HT-29 (cell line): ENCODE data around the gene RBM20. TPM values are rescaled to one million over a fixed set of nuclear protein-coding genes. Genes with fewer than 3 reads are reported as not detected.

Experiments used
- DNase-seq: peaks from one replicate; pipeline ENCODE4 v3.0.0-alpha.2; 2015; ENCODE audit warnings: low spot score
- total RNA-seq: library from RNA; depleted of rRNA; stranded (reverse); fragments of >200 nt; shearing (Covaris generic); gene quantifications from 2 replicates; pipeline ENCODE4 v1.2.3, GENCODE V29; 2014

Gene RBM20
- total RNA-seq, 1 experiment from 2014 or later, result not detected

DNA sequence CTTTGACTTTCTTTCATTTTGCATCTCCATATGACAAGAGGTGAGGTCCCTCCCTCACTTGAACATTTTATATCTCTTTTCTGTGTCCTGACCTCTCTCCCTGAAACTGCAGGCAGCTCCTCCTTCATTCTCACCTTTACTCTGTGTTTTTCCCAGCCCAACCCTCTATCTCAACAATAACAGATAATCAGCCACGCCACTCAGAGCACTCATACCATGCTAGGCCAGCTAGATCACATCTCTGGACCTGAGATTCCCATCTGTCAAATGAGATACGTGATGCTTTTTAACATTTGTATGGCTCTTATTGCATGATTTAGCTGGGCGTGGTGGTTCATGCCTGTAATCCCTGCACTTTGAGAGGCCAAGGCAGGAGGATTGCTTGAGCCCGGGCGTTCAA, 164.5 kb downstream of the RBM20 start:
- DNase-seq, result no peak

DNA sequence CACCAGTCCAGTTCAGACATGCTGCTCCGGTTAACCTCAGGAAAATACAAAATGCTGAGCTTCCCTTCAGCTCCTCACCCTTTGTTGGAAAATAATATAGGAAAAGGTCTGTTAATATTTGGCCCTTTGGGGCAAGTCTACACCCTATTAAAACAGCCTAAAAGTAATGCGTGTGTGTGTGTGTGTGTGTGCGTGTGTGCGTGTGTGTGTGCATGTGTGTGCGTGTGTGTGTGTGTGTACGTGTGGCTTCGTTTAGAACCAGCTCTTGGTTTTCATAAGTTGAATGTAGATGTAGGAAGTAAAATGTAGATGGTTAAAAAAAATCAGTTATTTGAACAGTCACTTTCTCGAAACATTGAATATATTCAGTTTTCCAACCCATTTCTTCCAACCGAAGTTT, 166.5 kb downstream of the RBM20 start:
- DNase-seq, result no peak

DNA sequence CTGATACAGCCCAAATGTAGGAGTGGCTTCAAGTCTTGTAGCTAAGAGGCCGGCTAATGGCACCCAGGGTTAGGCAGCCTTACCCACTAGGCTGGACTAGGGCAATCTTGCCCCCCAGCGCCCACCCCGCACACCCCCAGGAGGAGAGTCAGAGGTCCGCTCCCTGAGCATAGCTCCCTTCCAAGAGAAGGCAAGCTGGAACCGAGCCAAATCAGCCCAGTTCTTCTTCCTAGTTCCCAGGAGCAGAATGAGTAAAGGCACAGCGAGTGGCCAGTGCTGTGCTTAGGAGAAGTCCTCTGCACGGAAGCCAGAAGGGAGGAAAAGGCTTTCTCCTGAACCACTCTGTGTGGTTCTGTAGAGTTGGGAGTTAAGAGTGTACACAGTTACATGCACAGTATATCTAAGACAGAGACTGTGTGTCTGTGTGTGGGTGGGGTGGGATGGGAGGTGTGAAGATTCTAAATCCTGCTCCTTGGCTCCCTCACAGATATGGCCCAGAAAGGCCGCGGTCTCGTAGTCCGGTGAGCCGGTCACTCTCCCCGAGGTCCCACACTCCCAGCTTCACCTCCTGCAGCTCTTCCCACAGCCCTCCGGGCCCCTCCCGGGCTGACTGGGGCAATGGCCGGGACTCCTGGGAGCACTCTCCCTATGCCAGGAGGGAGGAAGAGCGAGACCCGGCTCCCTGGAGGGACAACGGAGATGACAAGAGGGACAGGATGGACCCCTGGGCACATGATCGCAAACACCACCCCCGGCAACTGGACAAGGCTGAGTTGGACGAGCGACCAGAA, 167.8 kb downstream of the RBM20 start:
- peak; percentile 7 for DNase-seq

DNA sequence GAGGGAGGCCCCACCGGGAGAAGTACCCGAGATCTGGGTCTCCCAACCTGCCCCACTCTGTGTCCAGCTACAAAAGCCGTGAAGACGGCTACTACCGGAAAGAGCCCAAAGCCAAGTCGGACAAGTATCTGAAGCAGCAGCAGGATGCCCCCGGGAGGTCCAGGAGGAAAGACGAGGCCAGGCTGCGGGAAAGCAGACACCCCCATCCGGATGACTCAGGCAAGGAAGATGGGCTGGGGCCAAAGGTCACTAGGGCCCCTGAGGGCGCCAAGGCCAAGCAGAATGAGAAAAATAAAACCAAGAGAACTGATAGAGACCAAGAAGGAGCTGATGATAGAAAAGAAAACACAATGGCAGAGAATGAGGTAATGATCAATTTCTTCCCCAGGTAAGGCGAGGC, 168.4 kb downstream of the RBM20 start:
- no peak for DNase-seq

DNA sequence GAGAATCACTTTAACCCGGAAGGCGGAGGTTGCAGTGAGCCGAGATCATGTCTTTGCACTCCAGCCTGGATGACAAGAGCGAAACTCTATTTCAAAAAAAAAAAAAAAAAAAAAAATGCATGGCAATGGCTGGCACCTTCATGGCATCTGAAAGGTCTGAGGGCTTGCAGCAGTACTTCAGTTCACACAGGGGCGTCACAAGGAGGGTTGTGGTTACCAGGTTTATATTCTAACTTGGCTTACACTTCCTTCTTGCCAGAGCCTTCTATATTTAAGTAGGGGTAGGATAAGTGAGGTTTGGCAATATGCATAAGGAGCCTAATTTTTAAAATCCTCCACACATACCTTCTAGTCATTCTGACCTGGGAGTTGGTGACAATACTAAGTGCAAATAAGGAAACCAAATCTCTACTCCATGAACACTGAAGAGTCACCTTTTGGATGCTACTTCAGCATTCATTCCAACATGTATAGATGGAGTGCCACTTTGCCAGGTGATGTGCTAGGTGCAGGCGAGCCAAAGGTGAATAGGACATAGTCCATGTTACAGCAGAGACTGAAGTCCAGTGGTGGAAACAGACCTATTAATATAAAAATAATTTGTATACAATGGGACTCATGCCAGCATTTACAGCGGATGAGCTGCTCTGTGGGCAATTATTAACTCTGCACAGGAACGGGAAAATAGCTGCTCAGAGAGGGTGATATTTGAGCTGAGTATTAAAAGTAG, 169.8 kb downstream of the RBM20 start:
- no peak for DNase-seq

DNA sequence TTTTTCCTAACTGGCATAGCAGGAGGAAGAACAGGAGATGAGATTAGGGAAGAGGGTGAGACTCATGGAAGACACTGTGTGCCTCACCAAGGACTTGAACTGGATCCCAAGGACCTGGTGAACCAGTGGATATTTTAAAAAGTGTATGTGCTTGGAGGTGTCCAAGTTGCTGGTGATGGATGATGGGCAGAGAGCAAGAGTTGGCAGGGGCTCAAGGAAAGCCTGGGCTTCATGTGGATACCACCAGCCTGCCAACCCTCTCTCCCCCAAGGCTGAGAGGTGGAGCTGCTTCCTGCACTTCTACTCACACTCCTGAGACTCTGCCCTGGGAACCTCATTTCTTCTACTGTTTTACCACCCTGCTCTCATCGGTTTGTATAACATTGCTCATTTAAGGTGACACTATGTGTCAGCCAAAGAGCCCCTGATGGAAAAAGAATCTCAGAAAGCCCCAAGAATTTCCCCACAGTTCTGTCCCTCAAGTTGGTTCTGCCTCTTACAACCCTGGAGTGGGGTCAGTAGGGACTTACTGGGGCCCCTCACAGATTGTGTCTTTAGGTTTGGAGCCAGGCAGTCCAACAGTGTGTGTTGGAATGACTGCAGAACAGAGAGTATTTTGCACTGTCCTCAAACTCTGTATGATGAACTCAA, 171.3 kb downstream of the RBM20 start:
- DNase-seq, result no peak

DNA sequence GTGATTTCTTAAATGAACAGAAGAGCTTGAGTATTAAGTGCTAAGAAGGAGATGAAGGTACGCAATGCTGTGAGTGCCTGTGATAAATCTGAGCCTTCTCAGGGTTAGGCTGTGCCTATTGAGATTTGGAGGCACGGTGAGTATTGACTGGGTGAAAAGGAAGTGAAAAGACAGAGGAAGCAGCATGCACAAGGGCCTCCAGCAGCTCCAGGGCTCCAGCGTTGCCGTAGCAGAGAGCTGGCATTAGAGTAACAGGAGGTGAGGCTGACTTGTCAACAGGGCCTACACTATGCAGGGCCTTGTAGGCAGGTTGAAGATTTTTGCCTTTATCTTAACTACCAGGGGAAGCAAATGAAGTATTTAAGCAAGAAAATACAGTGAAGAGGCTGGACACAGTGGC, 173.5 kb downstream of the RBM20 start:
- no peak for DNase-seq

DNA sequence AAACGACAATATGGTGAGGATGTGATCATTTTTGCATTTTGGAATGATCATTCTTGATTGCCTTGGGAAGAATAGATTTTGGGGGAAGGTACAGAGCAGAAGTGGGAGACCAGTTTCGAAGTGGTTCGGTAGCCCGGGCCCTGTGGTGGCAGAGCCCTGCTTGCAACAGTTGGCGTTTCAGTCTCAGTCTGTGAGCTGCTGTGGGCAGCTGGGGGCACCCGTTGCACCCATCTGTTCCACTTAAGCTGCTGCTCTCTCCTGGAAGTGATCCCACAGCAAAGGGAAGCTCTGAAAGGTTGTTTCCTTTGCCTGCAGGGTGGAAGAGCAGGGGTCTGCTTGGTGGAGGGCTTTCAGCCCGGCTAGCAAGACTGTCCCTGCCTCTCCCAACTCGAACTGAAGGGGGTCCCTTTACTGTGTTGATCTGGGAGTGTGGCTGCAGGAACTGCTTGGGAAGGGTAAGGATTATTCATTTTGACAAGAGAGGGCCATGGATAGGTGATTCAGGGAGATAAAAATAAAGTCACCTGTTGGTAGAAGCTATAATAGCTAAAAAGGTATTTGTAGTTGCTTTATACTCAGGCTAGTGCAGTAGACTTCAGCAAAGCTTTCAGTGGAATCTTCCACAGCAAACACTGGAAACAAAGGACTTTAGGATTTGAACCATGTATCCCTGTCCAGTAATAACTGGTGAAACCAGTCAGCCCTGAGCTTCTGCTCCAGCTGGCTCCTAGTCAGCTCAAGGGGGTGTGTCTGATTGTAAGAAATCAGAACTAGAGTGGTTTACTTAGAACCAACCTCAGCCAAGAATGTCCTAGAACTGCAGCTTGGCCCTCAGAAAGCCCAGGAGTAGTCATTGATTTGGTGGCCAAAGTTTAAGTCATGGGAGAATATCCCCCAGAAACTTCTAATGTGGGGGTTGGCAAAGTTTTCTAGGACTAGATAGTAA, 174.4 kb downstream of the RBM20 start:
- peak; percentile 30 for DNase-seq

DNA sequence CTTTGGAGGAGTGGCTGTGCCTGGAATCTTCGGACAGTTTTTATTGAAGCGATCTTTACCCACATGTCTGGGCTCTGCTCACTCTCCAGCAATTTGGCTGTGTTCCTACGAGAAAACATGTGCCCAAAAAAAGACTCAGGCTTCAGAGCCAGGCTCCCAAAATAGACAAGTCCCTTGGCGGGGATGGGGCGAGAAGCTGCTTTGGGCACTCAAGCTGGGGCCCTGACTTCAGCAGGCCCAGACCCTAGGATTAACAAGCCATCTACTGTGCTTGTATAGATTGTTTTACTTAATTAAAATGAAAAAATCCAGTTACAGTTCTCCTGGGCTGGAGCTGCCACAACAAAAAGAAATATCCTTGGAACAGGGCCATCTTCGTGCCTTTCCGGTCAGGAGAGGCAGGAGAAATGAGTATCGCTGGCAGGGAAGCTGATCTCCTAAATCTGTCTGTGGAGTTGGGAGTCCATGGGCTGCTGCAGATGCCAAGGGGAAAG, 176.2 kb downstream of the RBM20 start:
- no peak for DNase-seq

DNA sequence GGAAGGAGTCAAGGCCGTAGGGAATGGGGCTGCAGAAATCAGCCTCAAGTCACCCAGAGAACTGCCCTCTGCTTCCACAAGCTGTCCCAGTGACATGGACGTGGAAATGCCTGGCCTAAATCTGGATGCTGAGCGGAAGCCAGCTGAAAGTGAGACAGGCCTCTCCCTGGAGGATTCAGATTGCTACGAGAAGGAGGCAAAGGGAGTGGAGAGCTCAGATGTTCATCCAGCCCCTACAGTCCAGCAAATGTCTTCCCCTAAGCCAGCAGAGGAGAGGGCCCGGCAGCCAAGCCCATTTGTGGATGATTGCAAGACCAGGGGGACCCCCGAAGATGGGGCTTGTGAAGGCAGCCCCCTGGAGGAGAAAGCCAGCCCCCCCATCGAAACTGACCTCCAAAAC, 177.4 kb downstream of the RBM20 start:
- DNase-seq, result no peak

DNA sequence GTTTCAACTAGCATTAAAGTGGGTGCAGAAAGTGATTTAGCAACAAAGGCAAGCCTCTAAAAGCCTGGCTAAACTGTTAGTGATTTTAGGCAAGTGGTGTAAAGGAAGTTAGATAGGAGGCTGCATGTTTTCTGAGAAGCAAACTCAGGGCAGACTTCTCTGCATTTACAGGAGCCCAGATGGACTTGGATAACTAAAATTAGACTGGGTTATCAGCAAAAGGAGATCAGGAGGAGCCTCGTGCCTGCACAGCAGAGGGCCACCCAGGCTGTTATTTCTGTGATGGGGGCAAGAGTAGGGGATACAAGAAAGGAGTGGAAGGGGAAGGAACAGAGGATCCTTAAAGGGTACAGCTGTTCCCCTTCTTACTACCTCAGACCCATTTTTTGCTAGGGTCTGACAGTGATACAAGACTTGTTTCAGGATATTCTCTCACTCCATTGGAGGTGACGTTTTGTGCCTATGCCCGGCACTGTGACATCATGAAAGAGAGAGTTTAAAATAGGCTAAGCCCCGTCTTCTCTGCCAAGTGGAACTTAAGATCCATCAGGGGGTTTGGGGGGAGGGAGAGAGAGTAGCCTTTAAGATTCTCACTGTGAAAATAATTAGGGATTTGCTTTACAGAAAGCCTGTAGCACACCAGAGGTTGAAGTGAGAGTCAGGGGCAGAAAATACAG, 178.0 kb downstream of the RBM20 start:
- no peak for DNase-seq

DNA sequence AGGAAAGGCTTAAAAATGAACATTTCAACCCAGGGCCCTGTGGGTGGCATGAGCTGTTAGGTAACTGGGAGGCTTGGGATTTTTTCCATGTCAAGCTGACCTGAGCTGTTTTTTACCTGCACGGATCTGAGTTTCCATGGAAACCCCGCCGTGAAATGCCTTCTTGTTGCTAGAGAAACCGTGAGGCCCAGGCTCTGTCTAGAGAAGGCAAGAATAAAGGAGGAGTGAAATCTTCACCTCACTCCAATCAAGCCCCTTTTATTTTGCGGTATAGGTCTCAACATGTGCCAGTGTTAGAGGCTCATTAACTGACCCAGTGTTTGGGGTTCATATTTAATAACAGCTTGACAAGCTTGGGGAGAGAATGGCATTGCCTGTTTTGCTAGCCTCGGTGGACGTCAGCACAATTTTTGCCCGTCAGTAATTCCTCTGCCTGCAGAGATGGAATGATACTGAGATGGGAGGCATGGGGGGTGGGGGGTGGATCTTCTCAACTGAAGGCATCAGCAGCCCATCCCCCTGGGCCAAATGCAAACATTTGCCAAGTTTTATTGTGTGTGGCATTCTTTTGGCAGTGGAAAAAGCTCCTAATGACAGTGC, 178.7 kb downstream of the RBM20 start:
- DNase-seq, result no peak

DNA sequence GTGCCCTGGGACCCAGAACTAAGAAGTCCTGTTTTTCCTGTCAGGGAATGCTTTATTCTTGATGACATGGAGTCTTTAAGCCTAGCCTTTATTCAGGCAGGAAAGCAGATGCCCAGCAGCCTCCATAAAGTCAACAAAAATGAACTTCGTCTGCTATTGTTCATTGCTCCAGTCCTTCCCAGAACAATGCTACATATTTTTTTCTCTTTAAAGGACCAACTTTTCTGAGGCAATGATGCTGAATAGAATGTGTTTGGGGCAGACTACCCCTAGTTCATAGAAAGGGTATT, 180.0 kb downstream of the RBM20 start:
- no peak for DNase-seq

DNA sequence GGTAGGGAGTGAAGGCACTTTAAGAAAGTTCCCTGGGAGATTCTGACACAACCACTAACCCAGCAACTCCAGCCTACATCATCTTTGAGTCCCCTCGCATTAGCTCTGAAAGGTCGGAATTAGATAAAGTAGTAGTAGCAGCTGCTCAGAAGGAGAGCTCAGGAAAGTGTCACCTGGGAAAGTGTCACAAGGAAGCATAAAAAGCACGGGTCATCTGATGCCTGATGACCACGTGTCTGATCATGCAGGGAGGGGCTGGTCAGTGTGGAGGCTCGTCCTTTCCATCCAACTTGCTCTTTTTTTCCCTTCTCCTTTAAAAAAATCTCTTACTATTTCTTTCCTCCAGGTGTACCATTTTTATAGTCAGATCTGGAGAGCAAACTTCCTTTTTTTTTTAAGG, 180.5 kb downstream of the RBM20 start:
- DNase-seq, result no peak

DNA sequence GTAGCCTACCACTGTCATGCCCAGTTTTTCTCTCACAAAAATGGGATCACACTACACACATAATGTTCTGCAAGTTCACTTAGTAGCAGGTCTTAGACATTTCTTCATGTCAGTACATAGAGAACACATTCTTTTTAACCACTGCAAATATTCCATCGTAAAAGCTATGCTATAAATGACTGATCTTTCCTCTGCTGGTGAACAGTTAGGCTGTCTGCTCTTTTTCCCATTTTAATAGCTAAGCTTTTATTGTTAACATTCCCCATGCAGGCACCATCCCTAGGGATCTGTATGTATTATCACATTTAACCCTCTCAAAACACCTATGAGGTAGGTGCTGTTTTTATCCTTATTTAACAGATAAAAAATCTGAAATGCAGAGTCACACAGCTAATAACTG, 181.4 kb downstream of the RBM20 start:
- no peak for DNase-seq

DNA sequence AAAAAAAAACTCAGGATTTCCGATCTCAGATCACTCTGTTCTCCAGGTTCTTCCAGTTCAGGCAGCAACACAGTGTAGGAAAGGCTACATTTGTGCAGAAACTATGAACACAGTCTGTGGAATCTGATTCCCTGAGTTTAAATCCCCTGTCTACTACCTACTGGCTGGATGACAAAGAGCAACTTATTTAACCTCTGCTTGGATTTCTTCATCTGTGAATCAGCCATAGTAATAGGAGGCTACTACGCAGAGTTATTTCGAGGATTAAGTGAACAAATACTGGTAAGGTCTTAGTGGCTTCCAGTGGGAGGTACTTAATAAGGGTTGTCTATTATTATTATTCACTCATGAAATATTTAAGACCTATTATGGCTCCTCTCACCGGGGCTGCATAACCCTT, 183.3 kb downstream of the RBM20 start:
- DNase-seq, result no peak

DNA sequence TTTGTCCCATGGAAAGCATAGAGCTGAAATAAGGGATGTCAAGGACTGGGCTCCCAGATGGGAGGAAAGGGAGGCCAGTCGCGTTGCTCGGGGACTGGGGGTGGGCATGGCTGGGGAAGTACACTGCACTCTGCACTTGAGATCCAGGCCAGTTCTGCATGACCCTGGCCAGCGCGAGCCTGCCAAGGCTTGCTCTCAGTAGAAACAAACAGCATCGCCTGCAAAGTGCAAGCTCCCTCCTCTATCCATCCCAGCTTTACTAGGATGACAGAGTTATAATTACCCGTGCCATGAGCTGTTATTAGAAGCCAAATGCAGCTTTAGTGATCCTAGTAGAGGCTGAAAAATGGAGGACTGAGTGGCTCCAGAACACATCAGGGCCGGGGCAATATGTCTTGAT, 183.7 kb downstream of the RBM20 start:
- no peak for DNase-seq

DNA sequence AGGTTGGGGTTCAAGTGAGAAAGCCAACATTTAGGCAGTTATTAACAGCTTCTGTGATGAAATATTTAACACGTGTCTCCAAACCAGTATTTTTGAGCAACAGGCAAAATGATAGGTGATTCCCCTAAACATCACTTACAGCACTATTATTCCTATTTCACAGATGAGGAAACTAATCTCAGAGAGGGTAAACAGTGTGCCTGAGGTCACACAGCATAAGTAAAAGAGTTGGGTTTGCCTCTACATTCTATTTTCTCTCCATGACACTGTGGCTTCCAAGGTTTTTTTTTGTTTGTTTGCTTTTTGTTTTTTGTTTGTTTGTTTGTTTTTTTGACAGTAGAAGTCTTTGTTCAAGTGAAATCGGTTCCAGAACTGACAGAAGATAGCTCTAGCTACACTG, 184.4 kb downstream of the RBM20 start:
- no peak for DNase-seq

DNA sequence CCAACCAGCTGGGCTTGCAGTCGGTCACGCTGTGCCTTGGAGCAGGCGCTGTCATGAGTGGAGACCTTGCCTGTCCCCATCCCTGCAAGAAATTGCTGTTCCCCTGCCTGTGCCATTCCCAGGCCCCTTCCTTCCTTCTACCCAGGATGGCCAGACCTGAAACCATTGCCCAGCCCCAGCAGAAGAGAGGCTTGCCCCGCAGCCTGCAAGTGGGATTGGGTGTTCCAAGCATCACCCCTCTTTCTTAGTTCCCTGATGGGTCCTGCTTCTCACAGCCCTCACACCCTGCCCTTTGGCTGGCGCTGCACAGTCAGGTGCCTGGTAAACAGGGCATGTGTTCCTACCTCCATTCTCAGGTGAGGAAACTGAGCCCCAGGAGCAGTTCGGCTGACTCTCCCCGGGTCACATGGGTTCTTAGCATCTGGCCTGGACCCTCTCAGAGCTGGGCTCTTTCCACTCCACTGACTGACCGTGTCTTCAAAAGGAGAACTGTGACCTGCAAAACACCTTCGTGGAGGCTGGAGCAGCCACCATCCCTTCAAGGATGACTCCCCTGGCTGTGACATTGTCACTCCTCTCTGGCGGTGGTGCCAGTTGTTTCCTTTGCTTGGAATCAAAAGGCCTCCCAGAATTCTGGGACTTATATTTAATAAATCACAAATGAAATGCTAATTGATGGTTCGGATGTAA, 185.7 kb downstream of the RBM20 start:
- DNase-seq, result no peak
